GM10248 (cell line): ENCODE measurements around the gene ZNF655.

ENCODE experiments used
- CTCF ChIA-PET: fragments of 300-600 bp; sonication (Branson Sonifier 250); formaldehyde crosslinking; extraction: SDS; loops from one replicate; lab custom pipeline; 2021; ENCODE audit warnings: antibody characterized with exemption; lab: Yijun Ruan, JAX
- POLR2A ChIA-PET: fragments of 350-650 bp; sonication (Branson Sonifier 250); formaldehyde crosslinking; extraction: SDS; loops from one replicate; lab custom pipeline; 2020; ENCODE audit warnings: antibody characterized with exemption; lab: Yijun Ruan, JAX
- DNase-seq: peaks from one replicate; pipeline ENCODE4 v3.0.0; 2012; ENCODE audit errors: extremely low spot score
- CTCF ChIP-seq: IDR thresholded peaks from 2 replicates; pipeline ENCODE4 v1.5.1; 2012; ENCODE audit warnings: mild to moderate bottlenecking, low read depth; ENCODE audit errors: extremely low read depth, missing control alignments, control extremely low read depth

ZNF655 gene

GRCh38 chr7:99551334-99551733 is 7.1 kb upstream of the ZNF655 start:
- ChIA-PET POLR2A (no interaction called here), CTCF (no interaction called here)
- no peak for TF ChIP-seq CTCF
- peak; percentile 24 for DNase-seq

GRCh38 chr7:99551767-99552463 is 6.5 kb upstream of the ZNF655 start, which contains the start of gene FAM200A:
Gene FAM200A (minus strand): TSS chr7:99552114. CDS start chr7:99548407, 3,707 bp downstream.
- TF ChIP-seq CTCF, result no peak
- POLR2A ChIA-PET, result interaction anchor here (0.6 kb wide), 1 partner anchor 129 kb away, joined by 3 read pairs; no protein-coding TSS in a partner anchor
- CTCF ChIA-PET, result interaction anchor here (1.0 kb wide), 1 partner anchor 27 kb away, joined by 3 read pairs; no protein-coding TSS in a partner anchor
- peak; percentile 94 for DNase-seq

- CTCF ChIA-PET, result interaction anchor here (1.1 kb wide), 1 partner anchor 30 kb away, joined by 3 read pairs; no protein-coding TSS in a partner anchor
- DNase-seq, result no peak
Measured at GRCh38 chr7:99553039-99553438, 5.4 kb upstream of the ZNF655 start.

GRCh38 chr7:99554939-99555338 is 3.5 kb upstream of the ZNF655 start:
- ChIA-PET POLR2A (no interaction called here), CTCF (no interaction called here)
- no peak for TF ChIP-seq CTCF

More at GRCh38 chr7:99553039-99553438, 5.4 kb upstream of the ZNF655 start:
- POLR2A ChIA-PET, result no interaction called here
- no peak for TF ChIP-seq CTCF

GRCh38 chr7:99557196-99557607 is 1.2 kb upstream of the ZNF655 start:
- TF ChIP-seq CTCF, result no peak
- POLR2A ChIA-PET, result no interaction called here
- no peak for DNase-seq
- CTCF ChIA-PET, result interaction anchor here (0.8 to 1.5 kb wide), 4 partner anchors 17 to 60 kb away, joined by 3 to 4 read pairs (median 4); partner anchors contain the start of gene ZSCAN25

More at GRCh38 chr7:99554939-99555338, 3.5 kb upstream of the ZNF655 start:
- DNase-seq, result no peak

GRCh38 chr7:99557940-99558305 is 519 bp upstream of the ZNF655 start:
- no peak for TF ChIP-seq CTCF
- no peak for DNase-seq
- POLR2A ChIA-PET, result interaction anchor here (0.7 to 1.3 kb wide), 7 partner anchors 8 to 523 kb away, joined by 3 to 7 read pairs (median 4); partner anchors contain the start of genes ZKSCAN5, ZNF3 and ZNF394
- CTCF ChIA-PET, result interaction anchor here (0.6 to 1.4 kb wide), 7 partner anchors 8 to 59 kb away, joined by 3 to 4 read pairs (median 4); partner anchors contain the start of gene ZSCAN25
